HG03460 (cell line): ENCODE data around the gene QRICH1.
"Not testable (repeated sequence)": the region's sequence is repeated elsewhere in the genome, so short reads cannot be mapped to it uniquely, and the experiment has no call there.

ENCODE experiments used
- ATAC-seq: cut with Tn5 transposase; IDR thresholded peaks from one replicate; pipeline ENCODE4 v1.9.1; 2021; ENCODE audit not compliant: unreplicated experiment

Gene QRICH1

DNA sequence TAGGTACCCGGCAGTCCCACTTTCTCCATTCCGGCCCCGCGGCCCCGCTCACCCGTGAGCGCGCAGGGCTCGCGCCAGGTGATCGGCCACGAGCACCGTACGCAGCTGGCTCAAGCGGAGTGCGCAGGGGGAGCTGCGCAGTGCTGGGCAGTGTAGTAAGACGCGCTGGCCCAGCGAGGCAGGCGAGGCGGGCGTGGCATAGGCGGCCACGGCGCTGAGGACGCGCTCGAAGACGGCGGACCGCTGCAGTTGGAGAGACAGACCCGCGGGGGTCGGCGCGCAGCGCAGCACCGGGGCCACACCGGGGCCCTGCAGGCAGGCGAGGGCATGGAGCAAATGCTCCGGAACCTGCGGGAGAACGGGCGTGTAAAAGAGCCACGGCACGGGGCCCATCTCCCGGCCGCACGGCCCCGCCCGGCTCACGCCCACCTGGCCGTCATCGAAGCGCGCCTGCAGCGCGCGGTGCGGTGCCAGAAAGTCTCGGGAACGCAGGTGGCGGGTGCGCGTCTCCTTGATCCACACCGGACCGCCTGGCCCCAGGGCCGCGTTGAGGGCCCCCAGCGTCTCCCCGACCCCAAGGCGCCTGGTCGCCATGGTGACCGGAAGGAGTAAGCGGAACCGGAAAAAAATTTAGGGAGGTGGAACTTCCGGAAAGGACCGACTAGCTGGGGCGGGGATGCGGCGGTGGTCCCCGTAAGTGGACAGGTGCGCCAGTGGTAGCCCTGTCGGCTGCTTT, 75.7 kb downstream of the QRICH1 start, which contains the start of gene DALRD3:
Gene DALRD3, minus strand, starts transcription at position 610 of the 736 bp plus-strand sequence. Its CDS starts 16 bp downstream, at position 594.
- no peak for ATAC-seq

DNA sequence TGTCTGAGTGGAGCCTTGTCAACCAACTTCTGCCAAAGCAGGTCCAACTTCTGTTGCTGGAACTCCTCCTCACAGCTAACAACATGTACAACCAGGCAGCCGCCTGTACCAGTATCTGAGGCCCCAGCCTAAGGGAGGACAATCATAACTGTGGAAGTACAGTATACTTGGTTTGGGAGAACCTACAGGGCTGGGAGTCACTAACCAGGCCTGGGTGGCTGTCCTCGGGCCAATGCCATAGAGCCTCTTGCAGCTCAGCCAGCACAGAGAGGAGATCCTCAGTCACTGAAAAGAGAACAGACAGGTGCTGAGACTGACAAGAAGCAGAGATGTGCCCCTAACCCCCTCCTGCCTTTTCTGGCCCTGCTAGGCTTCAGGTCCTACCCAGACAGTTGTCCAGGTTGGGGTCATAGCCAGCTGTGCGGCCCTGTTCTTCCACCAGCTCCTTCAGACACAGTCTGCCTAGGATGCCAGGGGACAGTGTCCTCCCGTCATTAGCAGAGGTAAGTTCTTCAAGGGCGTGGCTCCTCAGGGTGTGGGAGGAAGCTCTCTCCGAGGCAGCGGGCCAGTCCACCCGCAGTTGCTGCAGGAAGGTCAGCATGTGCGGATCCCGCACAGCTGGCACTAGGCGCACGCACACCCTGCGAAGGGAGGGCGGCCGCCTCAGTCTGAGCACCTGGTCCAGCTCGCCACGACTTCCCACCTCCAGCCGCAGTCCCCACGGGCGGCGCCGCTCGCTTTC, 76.5 kb downstream of the QRICH1 start:
- ATAC-seq: no peak

DNA sequence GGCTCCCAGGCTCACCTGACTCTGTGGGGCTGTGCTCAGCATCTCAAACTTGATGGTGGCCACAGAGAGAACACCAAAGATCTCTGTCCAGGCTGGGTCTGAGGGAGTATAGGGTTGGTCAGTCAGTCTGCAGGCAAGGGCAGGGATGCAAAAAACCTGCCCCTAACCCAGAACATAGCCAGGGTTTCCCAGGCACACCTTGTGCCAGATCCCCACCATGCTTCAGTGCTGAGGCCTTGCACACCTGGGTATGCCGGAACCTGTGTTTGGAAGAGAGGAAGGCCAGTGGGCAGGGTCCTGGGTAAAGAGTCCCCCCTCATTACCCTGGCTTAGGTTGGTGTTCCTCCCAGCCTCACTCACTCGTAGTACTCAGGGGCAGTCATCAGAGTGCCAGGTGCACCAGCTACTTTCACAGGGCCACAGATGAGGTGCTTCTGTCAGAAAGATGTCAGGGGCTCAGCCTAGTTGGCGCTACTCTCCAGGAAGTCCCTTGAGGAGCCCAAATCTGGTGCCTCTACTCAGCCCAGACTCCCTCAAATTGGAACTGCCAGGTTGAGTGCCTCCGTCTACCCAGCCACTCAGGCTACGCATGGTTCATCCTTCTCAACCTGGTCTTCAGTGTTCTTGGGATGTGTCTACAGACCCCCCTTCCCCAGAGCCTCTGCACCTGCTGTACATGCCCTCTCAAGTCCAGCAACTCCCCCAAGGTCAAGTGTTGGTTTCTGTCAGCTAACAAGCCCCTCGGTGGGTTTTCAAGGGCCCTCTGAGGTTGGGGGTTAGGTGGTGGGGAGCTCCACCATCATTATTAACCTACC, 77.2 kb downstream of the QRICH1 start:
- ATAC-seq: no peak

DNA sequence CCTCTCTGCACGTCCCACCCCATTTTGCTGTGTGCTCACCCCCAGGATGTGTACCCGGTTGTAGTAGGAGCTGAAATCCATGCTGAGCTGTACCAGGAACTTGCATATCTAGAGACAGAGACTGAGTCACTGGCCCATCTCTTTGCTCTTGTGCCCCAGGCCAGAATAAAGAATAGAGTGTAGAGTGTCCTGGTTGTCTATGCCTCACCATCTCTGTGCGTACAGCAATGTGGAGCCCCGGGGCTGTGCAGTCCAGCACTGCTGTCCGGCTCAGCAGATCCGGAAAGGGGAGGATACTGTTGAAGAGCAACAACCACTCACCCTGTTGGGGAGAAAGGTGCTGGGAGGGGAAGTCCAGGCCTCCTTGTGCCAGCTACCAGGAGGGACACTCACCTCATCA, 78.1 kb downstream of the QRICH1 start:
- ATAC-seq: no peak

DNA sequence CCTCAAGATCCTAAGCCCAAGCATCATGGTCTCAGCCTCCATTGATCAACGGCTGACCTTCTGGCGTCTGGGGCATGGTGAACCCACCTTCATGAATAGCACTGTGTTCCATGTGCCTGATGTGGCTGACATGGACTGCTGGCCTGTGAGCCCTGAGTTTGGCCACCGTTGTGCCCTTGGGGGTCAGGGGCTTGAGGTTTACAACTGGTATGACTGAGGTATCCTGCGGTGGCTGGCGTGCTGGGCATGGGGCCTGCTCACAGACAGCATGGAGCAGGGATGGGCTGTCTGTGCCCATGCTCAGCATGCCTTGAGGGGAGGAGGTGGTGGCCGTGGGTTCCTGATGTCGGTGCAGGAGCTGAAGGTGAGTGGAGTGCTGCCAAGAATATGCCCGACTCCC, 78.8 kb downstream of the QRICH1 start:
- no peak for ATAC-seq

DNA sequence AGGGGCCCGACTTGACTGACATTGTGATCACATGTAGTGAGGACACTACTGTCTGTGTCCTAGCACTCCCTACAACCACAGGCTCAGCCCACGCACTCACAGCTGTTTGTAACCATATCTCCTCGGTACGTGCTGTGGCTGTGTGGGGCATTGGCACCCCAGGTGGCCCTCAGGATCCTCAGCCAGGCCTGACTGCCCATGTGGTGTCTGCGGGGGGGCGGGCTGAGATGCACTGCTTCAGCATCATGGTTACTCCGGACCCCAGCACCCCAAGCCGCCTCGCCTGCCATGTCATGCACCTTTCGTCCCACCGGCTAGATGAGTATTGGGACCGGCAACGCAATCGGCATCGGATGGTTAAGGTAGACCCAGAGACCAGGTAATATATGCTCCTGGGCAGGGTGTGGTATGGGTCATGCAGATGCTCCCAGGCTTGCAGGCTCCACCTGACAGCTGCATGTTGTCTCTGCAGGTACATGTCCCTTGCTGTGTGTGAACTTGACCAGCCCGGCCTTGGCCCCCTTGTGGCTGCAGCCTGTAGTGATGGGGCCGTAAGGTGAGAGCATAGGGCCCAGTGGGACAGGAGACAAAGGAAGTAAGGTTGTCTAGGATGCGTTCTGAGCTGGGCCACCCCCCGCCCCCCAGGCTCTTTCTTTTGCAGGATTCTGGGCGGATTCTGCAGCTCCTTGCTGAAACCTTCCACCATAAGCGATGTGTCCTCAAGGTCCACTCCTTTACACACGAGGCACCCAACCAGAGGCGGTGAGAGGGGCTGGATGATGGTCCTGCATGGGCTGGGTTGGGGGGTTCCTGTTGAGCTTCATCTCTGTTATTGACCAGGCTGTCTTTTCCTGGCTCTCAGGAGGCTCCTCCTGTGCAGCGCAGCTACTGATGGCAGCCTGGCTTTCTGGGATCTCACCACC, 79.9 kb downstream of the QRICH1 start:
- ATAC-seq: no peak

DNA sequence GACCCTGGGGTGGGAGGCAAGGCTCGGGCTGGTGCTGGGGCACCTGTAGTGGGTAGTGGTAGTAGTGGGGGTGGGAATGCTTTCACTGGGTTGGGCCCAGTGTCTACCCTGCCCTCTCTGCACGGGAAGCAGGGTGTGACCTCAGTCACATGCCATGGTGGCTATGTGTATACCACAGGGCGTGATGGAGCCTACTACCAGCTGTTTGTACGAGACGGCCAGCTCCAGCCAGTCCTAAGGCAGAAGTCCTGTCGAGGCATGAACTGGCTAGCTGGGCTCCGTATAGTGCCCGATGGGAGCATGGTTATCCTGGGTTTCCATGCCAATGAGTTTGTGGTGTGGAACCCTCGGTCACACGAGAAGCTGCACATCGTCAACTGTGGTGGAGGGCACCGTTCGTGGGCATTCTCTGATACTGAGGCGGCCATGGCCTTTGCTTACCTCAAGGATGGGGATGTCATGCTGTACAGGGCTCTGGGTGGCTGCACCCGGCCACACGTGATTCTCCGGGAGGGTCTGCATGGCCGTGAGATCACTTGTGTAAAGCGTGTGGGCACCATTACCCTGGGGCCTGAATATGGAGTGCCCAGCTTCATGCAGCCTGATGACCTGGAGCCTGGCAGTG, 80.6 kb downstream of the QRICH1 start:
- no peak for ATAC-seq

DNA sequence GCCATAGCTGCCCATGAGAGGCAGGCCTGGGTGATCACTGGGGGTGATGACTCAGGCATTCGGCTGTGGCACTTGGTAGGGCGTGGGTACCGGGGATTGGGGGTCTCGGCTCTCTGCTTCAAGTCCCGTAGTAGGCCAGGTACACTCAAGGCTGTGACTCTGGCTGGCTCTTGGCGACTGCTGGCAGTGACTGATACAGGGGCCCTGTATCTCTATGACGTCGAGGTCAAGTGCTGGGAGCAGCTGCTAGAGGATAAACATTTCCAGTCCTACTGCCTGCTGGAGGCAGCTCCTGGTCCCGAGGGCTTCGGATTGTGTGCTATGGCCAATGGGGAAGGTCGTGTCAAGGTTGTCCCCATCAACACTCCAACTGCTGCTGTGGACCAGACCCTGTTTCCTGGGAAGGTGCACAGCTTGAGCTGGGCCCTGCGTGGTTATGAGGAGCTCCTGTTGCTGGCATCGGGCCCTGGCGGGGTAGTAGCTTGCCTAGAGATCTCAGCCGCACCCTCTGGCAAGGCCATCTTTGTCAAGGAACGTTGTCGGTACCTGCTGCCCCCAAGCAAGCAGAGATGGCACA, 81.3 kb downstream of the QRICH1 start:
- ATAC-seq: no peak

DNA sequence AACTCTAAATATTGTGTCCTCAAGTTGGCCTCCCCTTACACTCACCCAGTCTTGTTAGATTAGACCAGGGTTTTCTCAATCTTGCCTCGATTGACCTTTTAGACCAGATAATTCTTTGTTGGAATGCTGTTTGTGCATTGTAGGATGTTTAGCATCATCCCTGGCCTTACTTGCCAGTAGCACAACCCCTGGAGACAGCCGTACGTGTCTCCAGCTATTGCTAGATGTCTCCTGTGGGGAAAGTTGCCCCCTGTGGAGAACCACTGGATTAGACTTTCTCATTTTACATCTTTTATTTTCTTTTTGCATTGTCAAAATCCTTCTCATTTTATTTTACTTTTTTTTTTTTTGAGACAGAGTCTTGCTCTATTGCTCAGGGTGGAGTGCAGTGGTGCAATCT, 84.5 kb downstream of the QRICH1 start:
- no peak for ATAC-seq

DNA sequence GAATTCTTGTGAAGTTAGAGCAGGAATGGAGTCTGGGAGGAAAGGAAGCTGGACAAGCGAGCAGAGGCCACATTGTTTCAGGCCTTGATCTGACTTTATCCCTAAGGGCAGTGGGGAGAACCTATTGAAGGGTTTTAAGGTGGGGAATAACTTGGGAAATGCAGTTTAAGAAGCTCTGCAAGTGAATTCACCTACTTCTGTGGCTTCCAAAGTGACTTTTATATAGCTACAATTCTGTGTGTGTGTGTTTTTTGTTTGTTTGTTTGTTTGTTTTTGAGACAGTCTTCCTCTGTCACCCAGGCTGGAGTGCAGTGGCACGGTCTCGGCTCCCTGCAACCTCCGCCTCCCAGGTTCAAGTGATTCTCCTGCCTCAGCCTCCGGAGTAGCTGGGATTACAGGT, 85.2 kb downstream of the QRICH1 start:
- not testable (repeated sequence) for ATAC-seq

DNA sequence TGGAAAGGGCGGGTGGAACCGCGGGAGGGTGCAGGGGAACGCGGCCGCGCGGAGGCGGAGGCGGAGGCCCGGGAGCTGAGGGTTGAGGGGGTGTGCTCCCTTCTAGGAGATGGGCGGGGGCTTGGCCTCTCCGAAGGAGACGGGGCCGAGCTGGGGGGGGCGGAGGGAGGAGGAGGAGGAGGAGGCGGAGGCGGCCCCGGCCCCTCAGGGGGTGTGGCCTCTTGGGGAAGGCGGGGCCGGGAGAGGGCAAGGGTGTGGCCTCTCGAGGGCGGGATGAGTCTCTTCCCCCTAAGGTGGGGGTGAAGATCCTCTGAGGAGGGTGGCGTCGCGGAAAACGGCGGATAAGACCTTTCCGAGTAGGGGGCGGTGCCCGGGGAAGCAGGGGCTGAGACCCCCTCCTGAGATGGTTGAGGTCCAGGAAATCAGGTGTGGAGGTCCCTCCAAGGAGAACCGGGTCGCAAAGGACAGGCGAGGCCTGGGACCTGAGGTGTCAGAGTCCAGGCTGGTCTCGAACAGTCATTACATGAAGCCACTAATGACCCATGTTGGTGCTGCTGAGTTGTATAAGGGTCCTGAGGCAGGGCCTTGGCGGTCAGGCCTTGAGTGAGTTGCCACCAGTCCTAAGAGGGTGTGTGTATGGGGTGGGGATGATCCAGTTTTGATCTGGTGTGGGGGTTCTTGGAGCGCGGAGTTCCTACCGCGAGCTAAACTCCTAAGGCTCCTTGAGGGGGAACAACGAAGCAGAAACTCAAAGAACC, 85.9 kb downstream of the QRICH1 start:
- ATAC-seq: peak; percentile 40

DNA sequence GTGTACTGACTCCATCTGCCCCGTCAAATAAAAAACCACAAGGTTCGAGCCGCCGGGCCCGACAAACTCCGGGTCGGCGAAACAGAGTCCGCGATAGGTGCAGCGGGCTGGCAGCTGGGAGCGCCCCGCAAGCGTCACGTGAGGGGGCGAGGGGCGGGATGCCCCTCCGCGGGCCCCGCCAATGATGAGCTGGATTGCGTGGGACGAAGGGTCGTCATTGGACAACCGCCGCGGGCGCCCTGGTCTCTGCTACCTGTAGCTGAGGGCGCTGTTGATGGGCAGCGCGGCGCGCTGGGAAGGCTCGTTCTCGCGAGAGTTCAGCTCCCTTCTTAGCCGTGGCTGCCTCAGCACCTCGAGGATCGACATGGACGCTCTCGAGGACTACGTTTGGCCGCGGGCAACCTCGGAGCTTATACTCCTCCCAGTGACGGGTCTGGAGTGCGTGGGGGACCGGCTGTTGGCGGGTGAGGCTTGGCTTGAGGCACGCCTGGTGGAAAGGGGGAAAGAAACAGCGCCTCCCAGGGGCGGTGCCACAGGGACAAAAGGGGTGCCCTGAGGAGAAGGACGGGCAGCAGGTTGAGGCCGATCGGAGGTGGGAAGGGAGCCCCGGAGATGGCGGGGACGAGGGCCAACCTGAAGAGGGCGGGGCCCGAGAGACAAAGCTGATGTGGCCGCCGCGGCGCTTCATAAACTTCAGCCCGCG, 86.7 kb downstream of the QRICH1 start, which contains the start of gene WDR6:
Gene WDR6, plus strand, starts transcription at position 324 of the 703 bp plus-strand sequence. Its CDS starts 41 bp downstream, at position 365.
- peak; percentile 83 for ATAC-seq

DNA sequence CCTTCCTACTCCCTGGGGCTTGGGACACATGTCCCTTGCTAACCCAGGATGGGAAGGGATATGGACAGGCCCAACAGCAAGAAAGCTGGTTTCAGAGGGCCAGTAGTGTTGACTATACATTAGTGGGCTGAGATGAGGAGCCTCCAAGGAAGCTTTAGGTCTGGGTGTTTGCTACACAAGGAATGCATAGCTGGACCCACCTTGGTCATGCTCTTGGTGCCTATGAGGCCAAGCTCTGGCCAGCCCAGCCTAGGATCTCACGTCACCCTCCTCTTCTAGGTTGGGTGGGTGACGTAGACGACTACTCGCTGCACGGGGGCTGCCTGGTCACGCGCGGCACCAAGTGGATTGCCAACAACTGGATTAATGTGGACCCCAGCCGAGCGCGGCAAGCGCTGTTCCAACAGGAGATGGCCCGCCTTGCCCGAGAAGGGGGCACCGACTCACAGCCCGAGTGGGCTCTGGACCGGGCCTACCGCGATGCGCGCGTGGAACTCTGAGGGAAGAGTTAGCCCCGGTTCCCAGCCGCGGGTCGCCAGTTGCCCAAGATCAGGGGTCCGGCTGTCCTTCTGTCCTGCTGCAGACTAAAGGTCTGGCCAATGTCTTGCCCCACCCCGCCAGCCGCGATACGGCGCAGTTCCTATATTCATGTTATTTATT, 87.3 kb downstream of the QRICH1 start:
- peak; percentile 2 for ATAC-seq

DNA sequence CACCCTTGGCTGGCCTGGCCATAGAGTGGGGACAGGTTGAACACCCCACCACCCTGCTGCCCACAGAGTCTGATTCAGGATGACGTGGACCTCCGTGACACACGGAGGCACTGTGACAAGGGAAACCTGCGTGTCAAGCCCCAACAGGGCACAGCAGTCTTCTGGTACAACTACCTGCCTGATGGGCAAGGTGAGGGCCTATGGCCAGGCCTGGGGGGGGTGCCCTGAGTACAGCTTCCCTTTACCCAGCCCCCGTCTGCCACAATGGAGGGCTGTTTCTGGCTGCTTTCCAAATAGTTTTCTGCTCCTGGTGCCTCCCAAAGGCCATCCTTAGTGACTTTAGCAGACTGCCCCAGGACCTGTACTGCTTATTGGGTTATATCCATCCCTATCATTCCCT, 87.9 kb downstream of the QRICH1 start:
- ATAC-seq: no peak

DNA sequence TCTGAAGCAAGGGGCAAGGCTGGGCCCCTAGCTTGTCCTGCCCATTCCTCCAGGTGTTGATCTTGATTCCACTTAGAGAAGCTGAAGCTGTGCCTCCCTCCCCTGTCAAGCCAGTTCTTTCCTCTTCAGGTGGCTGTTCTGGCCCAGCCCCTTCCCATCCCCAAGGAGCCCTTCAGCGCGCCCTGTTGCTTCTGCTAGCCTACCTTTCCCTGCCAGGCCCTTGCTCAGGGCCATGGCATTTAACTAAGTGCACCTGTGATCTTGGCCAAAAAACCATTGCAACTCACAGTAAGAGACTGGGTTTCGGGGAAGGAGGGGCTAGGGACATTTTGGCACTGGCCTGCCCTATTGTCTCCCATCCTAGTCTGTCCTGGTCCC, 88.6 kb downstream of the QRICH1 start:
- ATAC-seq: no peak

DNA sequence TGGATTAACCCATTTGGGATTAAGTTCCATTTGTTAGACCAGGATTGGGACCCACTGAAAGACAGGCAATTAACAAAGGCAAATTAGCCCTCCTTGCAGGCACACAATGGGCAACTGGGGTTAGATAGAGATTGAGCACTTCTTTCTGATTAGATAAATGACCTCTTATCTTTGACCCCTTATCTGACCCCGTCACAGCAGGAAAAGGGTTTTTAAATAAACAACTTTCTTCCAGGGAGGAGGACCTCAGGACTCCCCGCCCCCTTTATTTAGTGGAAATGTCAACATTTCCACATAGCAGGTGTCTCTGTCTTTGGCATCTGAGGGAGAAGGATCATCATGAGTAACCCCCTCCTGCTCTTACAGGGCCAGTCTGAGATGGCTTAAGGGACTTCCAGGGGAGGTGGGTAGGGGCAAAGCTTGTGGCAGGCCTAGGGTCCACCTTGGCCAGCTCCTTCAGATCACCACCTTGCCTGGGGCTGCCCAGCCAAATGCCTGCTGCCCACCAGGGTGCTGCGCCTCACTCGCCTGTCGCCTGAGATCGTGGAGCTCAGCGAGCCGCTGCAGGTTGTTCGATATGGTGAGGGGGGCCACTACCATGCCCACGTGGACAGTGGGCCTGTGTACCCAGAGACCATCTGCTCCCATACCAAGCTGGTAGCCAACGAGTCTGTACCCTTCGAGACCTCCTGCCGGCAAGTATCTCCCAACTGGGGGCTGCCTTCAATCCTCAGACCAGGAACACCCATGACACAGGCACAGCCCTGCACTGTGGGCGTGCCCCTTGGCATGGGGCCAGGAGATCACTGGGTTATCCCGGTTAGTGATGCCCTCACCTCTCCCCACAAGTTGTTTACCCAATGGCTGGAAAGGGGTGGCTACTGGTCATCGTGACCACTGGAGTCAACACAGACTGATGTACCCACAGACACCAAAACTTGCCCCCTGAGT, 89.2 kb downstream of the QRICH1 start:
- no peak for ATAC-seq

DNA sequence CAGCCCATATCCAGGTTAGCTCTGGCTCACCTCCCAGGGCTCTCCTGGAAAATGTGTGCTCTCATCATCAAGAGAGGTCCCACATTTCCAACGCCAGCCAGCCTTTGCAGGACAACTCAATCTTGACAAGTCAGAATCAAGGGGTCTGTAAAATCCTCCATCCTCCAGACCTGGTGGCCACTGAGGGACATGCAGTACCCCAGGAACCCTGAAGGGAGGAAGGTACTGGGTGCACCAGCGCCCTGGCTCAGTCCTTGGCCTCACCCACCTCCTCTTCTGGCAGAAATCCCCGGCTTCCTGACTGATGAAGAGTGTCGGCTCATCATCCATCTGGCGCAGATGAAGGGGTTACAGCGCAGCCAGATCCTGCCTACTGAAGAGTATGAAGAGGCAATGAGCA, 92.7 kb downstream of the QRICH1 start:
- ATAC-seq: no peak
